Astrocyte of the cerebellum (primary cell): Measurements from ENCODE around the gene CIP2A.

Experiments used
- DNase-seq: peaks from one replicate; pipeline ENCODE4 v3.0.0-alpha.2; 2011; ENCODE audit warnings: low read depth
- H3K4me3 ChIP-seq: 2 replicates; pipeline ENCODE4 v1.5.1; 2011; ENCODE audit warnings: mild to moderate bottlenecking, low read depth, low read length, moderate library complexity
- in situ Hi-C: cut with HindIII; loops from 2 replicates; pipeline ENCODE4 v1.10.0; 2017; ENCODE audit warnings: low sequenced_read_pairs
- TF ChIP-seq, protein P1 (sequence below): IDR thresholded peaks from 2 replicates; pipeline ENCODE4 v1.5.1; 2012; ENCODE audit warnings: low read length, low read depth, moderate library complexity, mild to moderate bottlenecking; ENCODE audit errors: missing control alignments

CIP2A gene

DNA sequence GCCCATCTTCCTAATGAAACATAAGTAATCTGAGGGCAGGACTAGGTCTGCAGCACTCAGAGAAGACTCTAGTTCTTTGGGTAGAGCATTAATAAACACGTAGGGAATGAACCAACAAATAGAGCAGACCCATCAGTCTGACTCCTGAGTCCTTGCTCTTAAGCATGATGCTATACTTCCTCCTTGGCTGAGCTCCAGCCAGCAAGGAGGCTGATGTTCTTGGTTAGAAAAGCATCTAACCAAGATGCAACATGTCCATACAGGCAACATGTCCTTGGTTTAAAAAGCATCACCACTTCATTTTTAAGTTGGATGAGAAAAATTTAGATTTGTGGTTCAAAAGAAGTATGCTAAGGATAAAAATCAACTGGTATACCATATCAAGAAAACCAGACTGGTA lies 70.3 kb downstream of the CIP2A start:
- H3K4me3 ChIP-seq, result no peak overlapping the region
- TF ChIP-seq, protein P1, sequence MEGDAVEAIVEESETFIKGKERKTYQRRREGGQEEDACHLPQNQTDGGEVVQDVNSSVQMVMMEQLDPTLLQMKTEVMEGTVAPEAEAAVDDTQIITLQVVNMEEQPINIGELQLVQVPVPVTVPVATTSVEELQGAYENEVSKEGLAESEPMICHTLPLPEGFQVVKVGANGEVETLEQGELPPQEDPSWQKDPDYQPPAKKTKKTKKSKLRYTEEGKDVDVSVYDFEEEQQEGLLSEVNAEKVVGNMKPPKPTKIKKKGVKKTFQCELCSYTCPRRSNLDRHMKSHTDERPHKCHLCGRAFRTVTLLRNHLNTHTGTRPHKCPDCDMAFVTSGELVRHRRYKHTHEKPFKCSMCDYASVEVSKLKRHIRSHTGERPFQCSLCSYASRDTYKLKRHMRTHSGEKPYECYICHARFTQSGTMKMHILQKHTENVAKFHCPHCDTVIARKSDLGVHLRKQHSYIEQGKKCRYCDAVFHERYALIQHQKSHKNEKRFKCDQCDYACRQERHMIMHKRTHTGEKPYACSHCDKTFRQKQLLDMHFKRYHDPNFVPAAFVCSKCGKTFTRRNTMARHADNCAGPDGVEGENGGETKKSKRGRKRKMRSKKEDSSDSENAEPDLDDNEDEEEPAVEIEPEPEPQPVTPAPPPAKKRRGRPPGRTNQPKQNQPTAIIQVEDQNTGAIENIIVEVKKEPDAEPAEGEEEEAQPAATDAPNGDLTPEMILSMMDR, result no peak
- no peak for DNase-seq
- in situ Hi-C loops, result no loop called here

DNA sequence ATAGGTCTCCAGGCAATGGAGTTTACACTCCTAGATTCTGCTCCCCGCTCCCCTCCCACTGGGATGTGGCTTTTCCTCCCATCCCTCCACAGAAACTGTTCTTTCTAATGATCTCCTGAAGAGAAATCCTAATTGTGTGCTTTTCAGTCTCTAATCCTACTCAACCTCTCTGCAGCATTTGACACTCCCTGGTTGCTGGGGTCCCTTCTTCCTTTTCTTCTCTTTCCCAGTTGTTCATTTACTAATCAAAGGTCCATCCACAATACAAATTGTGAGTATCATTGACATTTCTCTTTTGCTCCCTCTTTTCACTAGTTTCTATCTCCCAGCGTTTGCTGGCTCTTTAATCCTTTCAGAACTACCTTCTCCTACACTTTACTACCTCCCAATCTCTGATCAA lies 72.4 kb downstream of the CIP2A start:
- TF ChIP-seq, protein P1, result no peak
- DNase-seq, result no peak
- no peak overlapping the region for H3K4me3 ChIP-seq
- in situ Hi-C loops, result no loop called here

GRCh38 chr3:108513961-108514360 lies 75.3 kb downstream of the CIP2A start:
- no peak overlapping the region for H3K4me3 ChIP-seq
- TF ChIP-seq, protein P1, result no peak
- in situ Hi-C loops, result no loop called here
- DNase-seq, result no peak

- TF ChIP-seq, protein P1, result no peak
- in situ Hi-C loops, result no loop called here
- no peak overlapping the region for H3K4me3 ChIP-seq
- no peak for DNase-seq
These were observed 76.6 kb downstream of the CIP2A start for GRCh38 chr3:108512671-108513070.

DNA sequence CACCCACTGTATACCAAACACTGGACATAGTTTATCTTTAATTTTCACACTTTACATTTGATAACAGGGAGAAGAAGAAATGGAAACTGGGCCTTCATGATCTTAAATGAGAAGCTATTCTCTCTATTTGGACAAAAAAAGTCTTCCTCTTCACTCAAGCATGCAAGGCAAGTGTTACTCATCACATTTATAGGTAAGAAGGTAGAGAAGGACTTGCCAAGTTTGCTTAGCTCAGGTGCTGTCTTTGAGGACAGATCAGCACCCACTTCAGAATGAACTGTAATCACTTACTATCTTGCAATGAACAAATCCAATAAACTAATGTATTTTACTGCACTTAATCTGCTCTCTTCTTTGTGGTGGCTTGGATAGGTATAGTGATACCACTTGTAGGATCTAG lies 77.7 kb downstream of the CIP2A start:
- in situ Hi-C loops, result no loop called here
- DNase-seq, result no peak
- no peak overlapping the region for H3K4me3 ChIP-seq
- TF ChIP-seq, protein P1, result no peak

GRCh38 chr3:108511055-108511454 lies 78.2 kb downstream of the CIP2A start:
- TF ChIP-seq, protein P1, result no peak
- in situ Hi-C loops, result no loop called here
- H3K4me3 ChIP-seq, result no peak overlapping the region
- no peak for DNase-seq

GRCh38 chr3:108510496-108510895 lies 78.7 kb downstream of the CIP2A start, which contains the start of gene MYH15:
TSS of gene MYH15 (minus strand) at chr3:108510596. CDS start at chr3:108510530, 66 bp downstream.
- TF ChIP-seq, protein P1, result no peak
- in situ Hi-C loops, result no loop called here
- no peak within 1 kb of the TSS for H3K4me3 ChIP-seq
- no peak for DNase-seq
